Left colon (tissue), 2 donors: ENCODE results near the gene EIF3M. TPM values are rescaled to one million over a fixed set of nuclear protein-coding genes. Genes with fewer than 3 reads are reported as not detected.
"Not testable (repeated sequence)": the region's sequence is repeated elsewhere in the genome, so short reads cannot be mapped to it uniquely, and the experiment has no call there.

Experiments
- ATAC-seq: fragments of 200-7000 bp; cut with Tn5 transposase; one replicate; pipeline ENCODE4 v1.9.1; 2020; ENCODE audit warnings: mild to moderate bottlenecking, moderate library complexity
- DNase-seq, 2 donors: peaks; one replicate each; pipeline ENCODE4 v3.0.0-alpha.2; 2020
- intact Hi-C, 2 donors: fragments of 100-400 bp; cut with DNase I in 1 of 2; cut with micrococcal nuclease in 1 of 2; formaldehyde crosslinking; loops; one replicate each; pipeline versions ENCODE4 v1.11.2 to v1.14.0; 2022; cut with DNase I, micrococcal nuclease
- total RNA-seq, 2 donors: library from RNA; stranded (reverse); fragmentation: NEBNext Ultra II Directional; extraction: Animal tissue kit (Norgen Biotek cat#: 25700); gene quantifications; one replicate each; pipeline ENCODE4 v1.2.1, GENCODE V29; 2021
- donor health status: DM: no; HTN: no; CAD: no.
- donor health status: DM: yes; HTN: yes; CAD: no.

Gene EIF3M
- total RNA-seq, 2 donors from 2014 or later, result 164 to 167 TPM

- ATAC-seq, result no peak
- intact Hi-C loops, result no loop called here
Observed at GRCh38 chr11:32586576-32587190, 3.1 kb downstream of the EIF3M start.

GRCh38 chr11:32594272-32594671 lies 10.6 kb downstream of the EIF3M start:
- intact Hi-C loops, result no loop called here
- ATAC-seq, result no peak
- no peak for DNase-seq

More at GRCh38 chr11:32586576-32587190, 3.1 kb downstream of the EIF3M start:
- no peak for DNase-seq

GRCh38 chr11:32596114-32596513 lies 12.5 kb downstream of the EIF3M start:
- DNase-seq, intact Hi-C loops, ATAC-seq: not testable (repeated sequence)

GRCh38 chr11:32597921-32598320 lies 14.3 kb downstream of the EIF3M start:
- intact Hi-C loops, result no loop called here
- ATAC-seq (no peak), DNase-seq (no peak)

- ATAC-seq (no peak), DNase-seq (no peak)
- intact Hi-C loops, result no loop called here
Observed at GRCh38 chr11:32602657-32603415, 19.2 kb downstream of the EIF3M start.

GRCh38 chr11:32606220-32606619 lies 22.6 kb downstream of the EIF3M start:
- DNase-seq (no peak), ATAC-seq (no peak)
- intact Hi-C loops, result no loop called here

- ATAC-seq, DNase-seq, intact Hi-C loops: not testable (repeated sequence)
Observed at GRCh38 chr11:32608826-32609225, 25.2 kb downstream of the EIF3M start.

- DNase-seq (no peak), ATAC-seq (no peak)
- intact Hi-C loops, result no loop called here
Observed at GRCh38 chr11:32610797-32611352, 27.2 kb downstream of the EIF3M start.

- intact Hi-C loops, result no loop called here
- ATAC-seq, result no peak
- DNase-seq, result no peak
Observed at GRCh38 chr11:32613500-32614151, 30.0 kb downstream of the EIF3M start.

GRCh38 chr11:32615422-32615821 lies 31.8 kb downstream of the EIF3M start:
- ATAC-seq (no peak), DNase-seq (no peak)
- intact Hi-C loops, result no loop called here

- DNase-seq, result no peak
- intact Hi-C loops, result no loop called here
- ATAC-seq, result no peak
Observed at GRCh38 chr11:32616903-32617302, 33.3 kb downstream of the EIF3M start.

- intact Hi-C loops, result no loop called here
- no peak for DNase-seq
- no peak for ATAC-seq
Observed at GRCh38 chr11:32630844-32631243, 47.2 kb downstream of the EIF3M start.

- DNase-seq (no peak), ATAC-seq (no peak)
- intact Hi-C loops, result no loop called here
Observed at GRCh38 chr11:32635819-32636218, 52.2 kb downstream of the EIF3M start.

GRCh38 chr11:32641361-32641760 lies 57.7 kb downstream of the EIF3M start:
- DNase-seq (no peak), ATAC-seq (no peak)
- intact Hi-C loops, result no loop called here

GRCh38 chr11:32643526-32643925 lies 59.9 kb downstream of the EIF3M start:
- intact Hi-C loops, result no loop called here
- DNase-seq (no peak), ATAC-seq (no peak)

Other genes starting within 250 kb of the EIF3M start
- gene WT1, start 148.3 kb upstream of the EIF3M start, total RNA-seq, result not detected
- not detected for gene CCDC73, start 210.8 kb downstream of the EIF3M start, total RNA-seq
- gene PRRG4, start 246.1 kb downstream of the EIF3M start, total RNA-seq, result 10 to 100 TPM; 15.8 to 19.0 TPM